Neural cell (in vitro differentiated cells): ENCODE measurements around the gene MTHFD2. TPM values are rescaled to one million over a fixed set of nuclear protein-coding genes. Genes with fewer than 3 reads are reported as not detected.
"Not testable (repeated sequence)": the region's sequence is repeated elsewhere in the genome, so short reads cannot be mapped to it uniquely, and the experiment has no call there.

Experiments
- H2AFZ ChIP-seq: fragments of 200-600, 300-800 bp; sonication (generic), shearing (Covaris generic); 2 replicates; pipeline ENCODE4 v1.6.0; 2014; ENCODE audit warnings: low read depth, mild to moderate bottlenecking, antibody characterized with exemption, low read length, moderate library complexity
- H3F3A ChIP-seq: fragments of 200-600 bp; shearing (Covaris generic); 2 replicates; pipeline ENCODE4 v1.6.1; 2016; ENCODE audit warnings: mild to moderate bottlenecking, moderate library complexity, mixed read lengths, antibody characterized with exemption, low read length; ENCODE audit not compliant: insufficient read depth, poor library complexity, severe bottlenecking
- H3K27ac ChIP-seq: fragments of 200-600, 300-800 bp; sonication (generic), shearing (Covaris generic); 2 replicates; pipeline ENCODE4 v1.5.1; 2014; ENCODE audit warnings: mild to moderate bottlenecking, low read length, moderate library complexity
- H3K27me3 ChIP-seq: fragments of 300-800, 200-600 bp; sonication (generic), shearing (Covaris generic); 2 replicates; pipeline ENCODE4 v1.6.0; 2014; ENCODE audit warnings: mild to moderate bottlenecking, low read depth, low read length, moderate library complexity; ENCODE audit not compliant: insufficient read depth
- H3K36me3 ChIP-seq: fragments of 300-800, 200-600 bp; sonication (generic), shearing (Covaris generic); 2 replicates; pipeline ENCODE4 v1.5.1; 2014; ENCODE audit warnings: mild to moderate bottlenecking, antibody characterized with exemption, low read length, moderate library complexity; ENCODE audit not compliant: insufficient read depth
- H3K4me2 ChIP-seq: fragments of 300-800, 200-600 bp; sonication (generic), shearing (Covaris generic); 2 replicates; pipeline ENCODE4 v1.6.0; 2014; ENCODE audit warnings: mild to moderate bottlenecking, low read length
- H3K4me3 ChIP-seq: fragments of 300-800, 200-600 bp; sonication (generic), shearing (Covaris generic); 2 replicates; pipeline ENCODE4 v1.5.1; 2014; ENCODE audit warnings: mild to moderate bottlenecking, low read length, moderate library complexity
- H3K79me2 ChIP-seq: fragments of 200-600 bp; shearing (Covaris generic); replicated peaks from 2 replicates; pipeline ENCODE4 v1.6.0; 2014; ENCODE audit warnings: mild to moderate bottlenecking, low read length, moderate library complexity; ENCODE audit not compliant: insufficient read depth
- H3K9ac ChIP-seq: fragments of 300-800, 200-600 bp; sonication (generic), shearing (Covaris generic); 2 replicates; pipeline ENCODE4 v1.6.1; 2016; ENCODE audit warnings: mild to moderate bottlenecking, low read length, mixed read lengths
- H3K9me2 ChIP-seq: fragments of 200-600 bp; shearing (Covaris generic); 2 replicates; pipeline ENCODE4 v1.6.1; 2016; ENCODE audit warnings: mild to moderate bottlenecking, low read length, mixed read lengths; ENCODE audit not compliant: insufficient read depth
- H3K9me3 ChIP-seq: fragments of 200-600, 300-800 bp; sonication (generic), shearing (Covaris generic); 2 replicates; pipeline ENCODE4 v1.6.1; 2016; ENCODE audit warnings: mild to moderate bottlenecking, mixed run types, low read length, moderate library complexity, mixed read lengths
- H4K20me1 ChIP-seq: fragments of 200-600 bp; shearing (Covaris generic); 2 replicates; pipeline ENCODE4 v1.6.1; 2016; ENCODE audit warnings: mild to moderate bottlenecking, mixed run types; ENCODE audit not compliant: insufficient read depth
- EP300 ChIP-seq: fragments of 450-650 bp; conservative IDR thresholded peaks from 2 replicates; pipeline ENCODE4 v1.6.1; 2014; ENCODE audit warnings: antibody characterized with exemption, mild to moderate bottlenecking, moderate library complexity; ENCODE audit not compliant: poor library complexity, severe bottlenecking
- EZH2 ChIP-seq: fragments of 200-600, 300-800 bp; shearing (Covaris generic), sonication (generic); IDR thresholded peaks from 2 replicates; pipeline ENCODE4 v1.6.1; 2014; ENCODE audit warnings: antibody characterized with exemption, low read length, borderline replicate concordance, mild to moderate bottlenecking; ENCODE audit not compliant: insufficient read depth, poor library complexity, severe bottlenecking
- MXI1 ChIP-seq: fragments of 450-650 bp; conservative IDR thresholded peaks from 2 replicates; pipeline ENCODE4 v1.6.1; 2014; ENCODE audit warnings: antibody characterized with exemption, mild to moderate bottlenecking; ENCODE audit not compliant: poor library complexity, severe bottlenecking
- POLR2AphosphoS5 ChIP-seq: IDR thresholded peaks from 2 replicates; pipeline ENCODE4 v1.6.1; 2012
- RAD21 ChIP-seq: fragments of 450-650 bp; conservative IDR thresholded peaks from 2 replicates; pipeline ENCODE4 v1.6.1; 2014; ENCODE audit warnings: antibody characterized with exemption, mild to moderate bottlenecking, moderate library complexity
- SMC3 ChIP-seq: fragments of 450-650 bp; conservative IDR thresholded peaks from 2 replicates; pipeline ENCODE4 v1.6.1; 2014; ENCODE audit warnings: antibody characterized with exemption, mild to moderate bottlenecking, moderate library complexity; ENCODE audit not compliant: poor library complexity
- TAF1 ChIP-seq: IDR thresholded peaks from 2 replicates; pipeline ENCODE4 v1.6.1; 2012; ENCODE audit warnings: low read depth
- polyA plus RNA-seq: library from polyadenylated mRNA; depleted of rRNA; stranded (reverse); fragments of >200 nt; gene quantifications from 2 replicates; pipeline ENCODE4 v1.2.3, GENCODE V29; 2014
- TF ChIP-seq, protein P1 (sequence below): IDR thresholded peaks from 2 replicates; pipeline ENCODE4 v1.6.1; 2012; ENCODE audit warnings: borderline replicate concordance
- TF ChIP-seq, protein P2 (sequence below): fragments of 450-650 bp; IDR thresholded peaks from 2 replicates; pipeline ENCODE4 v1.5.1; 2014; ENCODE audit warnings: antibody characterized with exemption, mild to moderate bottlenecking, moderate library complexity; ENCODE audit not compliant: poor library complexity, severe bottlenecking

MTHFD2 gene
- polyA plus RNA-seq, 1 donor from 2014 or later, result 26.3 TPM

DNA sequence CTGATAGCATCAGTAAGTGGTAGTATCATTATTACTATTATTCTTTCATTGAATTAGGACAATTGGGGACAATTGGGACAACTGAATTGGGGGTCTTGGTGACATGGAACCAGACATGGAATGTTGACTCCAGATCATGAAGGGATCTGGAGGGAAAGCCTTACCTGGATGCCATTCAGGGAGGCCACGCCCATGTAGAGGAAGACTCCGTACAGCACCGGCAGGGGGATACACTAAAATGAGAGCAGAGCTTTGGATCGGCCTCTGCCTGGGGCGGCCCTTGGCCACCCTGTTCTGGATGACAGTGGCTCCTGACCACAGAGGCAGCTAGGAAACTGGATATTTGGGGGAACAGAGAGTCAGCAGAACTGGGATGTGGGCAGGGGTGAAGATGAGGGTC, 29.2 kb downstream of the MTHFD2 start:
- Histone ChIP-seq H3K36me3 (no peaks in the 10 kb centered on the region), H3K9ac (no peak overlapping the region), H3K27me3 (no peaks in the 10 kb centered on the region), H3K79me2 (no peaks in the 10 kb centered on the region), H2AFZ (no peak overlapping the region), H3K9me3 (no peaks in the 10 kb centered on the region), H3F3A (no peaks in the 10 kb centered on the region), H3K4me2 (no peak overlapping the region), H3K27ac (no peak overlapping the region), H3K9me2 (no peaks in the 10 kb centered on the region), H4K20me1 (no peaks in the 10 kb centered on the region), H3K4me3 (no peak overlapping the region)
- TF ChIP-seq MXI1 (no peak), RAD21 (no peak), POLR2AphosphoS5 (no peak), TAF1 (no peak), EP300 (no peak), SMC3 (no peak), EZH2 (no peak)
- TF ChIP-seq, protein P1, sequence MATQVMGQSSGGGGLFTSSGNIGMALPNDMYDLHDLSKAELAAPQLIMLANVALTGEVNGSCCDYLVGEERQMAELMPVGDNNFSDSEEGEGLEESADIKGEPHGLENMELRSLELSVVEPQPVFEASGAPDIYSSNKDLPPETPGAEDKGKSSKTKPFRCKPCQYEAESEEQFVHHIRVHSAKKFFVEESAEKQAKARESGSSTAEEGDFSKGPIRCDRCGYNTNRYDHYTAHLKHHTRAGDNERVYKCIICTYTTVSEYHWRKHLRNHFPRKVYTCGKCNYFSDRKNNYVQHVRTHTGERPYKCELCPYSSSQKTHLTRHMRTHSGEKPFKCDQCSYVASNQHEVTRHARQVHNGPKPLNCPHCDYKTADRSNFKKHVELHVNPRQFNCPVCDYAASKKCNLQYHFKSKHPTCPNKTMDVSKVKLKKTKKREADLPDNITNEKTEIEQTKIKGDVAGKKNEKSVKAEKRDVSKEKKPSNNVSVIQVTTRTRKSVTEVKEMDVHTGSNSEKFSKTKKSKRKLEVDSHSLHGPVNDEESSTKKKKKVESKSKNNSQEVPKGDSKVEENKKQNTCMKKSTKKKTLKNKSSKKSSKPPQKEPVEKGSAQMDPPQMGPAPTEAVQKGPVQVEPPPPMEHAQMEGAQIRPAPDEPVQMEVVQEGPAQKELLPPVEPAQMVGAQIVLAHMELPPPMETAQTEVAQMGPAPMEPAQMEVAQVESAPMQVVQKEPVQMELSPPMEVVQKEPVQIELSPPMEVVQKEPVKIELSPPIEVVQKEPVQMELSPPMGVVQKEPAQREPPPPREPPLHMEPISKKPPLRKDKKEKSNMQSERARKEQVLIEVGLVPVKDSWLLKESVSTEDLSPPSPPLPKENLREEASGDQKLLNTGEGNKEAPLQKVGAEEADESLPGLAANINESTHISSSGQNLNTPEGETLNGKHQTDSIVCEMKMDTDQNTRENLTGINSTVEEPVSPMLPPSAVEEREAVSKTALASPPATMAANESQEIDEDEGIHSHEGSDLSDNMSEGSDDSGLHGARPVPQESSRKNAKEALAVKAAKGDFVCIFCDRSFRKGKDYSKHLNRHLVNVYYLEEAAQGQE, result no peak
- TF ChIP-seq, protein P2, sequence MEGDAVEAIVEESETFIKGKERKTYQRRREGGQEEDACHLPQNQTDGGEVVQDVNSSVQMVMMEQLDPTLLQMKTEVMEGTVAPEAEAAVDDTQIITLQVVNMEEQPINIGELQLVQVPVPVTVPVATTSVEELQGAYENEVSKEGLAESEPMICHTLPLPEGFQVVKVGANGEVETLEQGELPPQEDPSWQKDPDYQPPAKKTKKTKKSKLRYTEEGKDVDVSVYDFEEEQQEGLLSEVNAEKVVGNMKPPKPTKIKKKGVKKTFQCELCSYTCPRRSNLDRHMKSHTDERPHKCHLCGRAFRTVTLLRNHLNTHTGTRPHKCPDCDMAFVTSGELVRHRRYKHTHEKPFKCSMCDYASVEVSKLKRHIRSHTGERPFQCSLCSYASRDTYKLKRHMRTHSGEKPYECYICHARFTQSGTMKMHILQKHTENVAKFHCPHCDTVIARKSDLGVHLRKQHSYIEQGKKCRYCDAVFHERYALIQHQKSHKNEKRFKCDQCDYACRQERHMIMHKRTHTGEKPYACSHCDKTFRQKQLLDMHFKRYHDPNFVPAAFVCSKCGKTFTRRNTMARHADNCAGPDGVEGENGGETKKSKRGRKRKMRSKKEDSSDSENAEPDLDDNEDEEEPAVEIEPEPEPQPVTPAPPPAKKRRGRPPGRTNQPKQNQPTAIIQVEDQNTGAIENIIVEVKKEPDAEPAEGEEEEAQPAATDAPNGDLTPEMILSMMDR, result no peak

DNA sequence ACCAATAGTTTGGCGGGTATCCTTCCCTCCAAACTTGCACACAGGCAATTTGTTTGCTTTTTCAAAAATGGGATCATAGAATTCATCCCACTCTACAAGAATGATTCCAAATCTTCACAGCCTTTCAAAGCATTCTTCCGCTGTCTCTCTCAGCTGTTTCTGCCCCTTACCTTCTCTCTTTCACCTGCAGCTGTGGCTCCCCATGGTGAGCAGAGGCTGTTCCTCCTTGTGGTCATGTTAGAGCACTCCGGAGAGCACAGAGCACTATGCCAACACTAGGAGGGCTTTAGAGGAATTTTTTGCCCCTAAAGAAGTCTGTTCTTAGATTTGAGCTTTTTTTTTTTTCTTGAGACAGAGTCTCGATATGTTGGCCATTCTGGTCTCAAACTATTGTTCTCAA, 30.4 kb downstream of the MTHFD2 start:
- H3K9me2 ChIP-seq, result no peaks in the 10 kb centered on the region
- no peaks in the 10 kb centered on the region for H4K20me1 ChIP-seq
- no peaks in the 10 kb centered on the region for H3F3A ChIP-seq
- H3K27ac ChIP-seq, result no peak overlapping the region
- no peak overlapping the region for H2AFZ ChIP-seq
- H3K4me3 ChIP-seq, result no peak overlapping the region
- no peaks in the 10 kb centered on the region for H3K9me3 ChIP-seq
- no peaks in the 10 kb centered on the region for H3K79me2 ChIP-seq
- no peaks in the 10 kb centered on the region for H3K36me3 ChIP-seq
- H3K9ac ChIP-seq, result no peak overlapping the region
- H3K4me2 ChIP-seq, result no peak overlapping the region
- H3K27me3 ChIP-seq, result no peaks in the 10 kb centered on the region
- TF ChIP-seq RAD21, result no peak
- TF ChIP-seq POLR2AphosphoS5, result no peak
- TF ChIP-seq TAF1, result no peak
- no peak for TF ChIP-seq MXI1
- TF ChIP-seq EZH2, result no peak
- TF ChIP-seq, protein P1, result no peak
- TF ChIP-seq, protein P2, result no peak
- TF ChIP-seq EP300, result no peak
- no peak for TF ChIP-seq SMC3

DNA sequence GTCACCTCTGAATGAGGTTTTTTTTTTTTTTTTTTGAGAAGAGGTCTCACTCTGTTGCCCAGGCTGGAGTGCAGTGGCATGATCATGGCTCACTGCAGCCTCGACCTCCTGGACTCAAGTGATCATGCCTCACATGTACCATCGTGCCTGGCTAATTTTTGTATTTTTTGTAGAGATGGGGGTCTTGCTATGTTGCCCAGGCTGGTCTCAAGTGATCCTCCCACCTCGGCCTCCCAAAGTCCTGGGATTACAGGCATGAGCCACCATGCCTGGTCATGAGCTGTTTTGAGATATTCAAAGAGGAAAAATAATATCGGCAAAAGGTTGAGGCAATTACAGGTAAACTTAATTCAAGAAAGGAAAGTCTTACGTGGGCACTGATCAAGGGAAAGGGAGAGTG, 31.4 kb downstream of the MTHFD2 start:
- not testable (repeated sequence) for H4K20me1 ChIP-seq, H3K9me3 ChIP-seq, H3K9me2 ChIP-seq, H3K4me2 ChIP-seq, H3K27me3 ChIP-seq, H3K4me3 ChIP-seq, H3F3A ChIP-seq, H3K36me3 ChIP-seq, H3K9ac ChIP-seq, H3K27ac ChIP-seq, H2AFZ ChIP-seq, H3K79me2 ChIP-seq
